CD4-positive, alpha-beta T cell treated with Interleukin-2 at 100 ng/mL for 4 hours (primary cell): ENCODE measurements around the gene OR2T2.
"Not testable (repeated sequence)": the region's sequence is repeated elsewhere in the genome, so short reads cannot be mapped to it uniquely, and the experiment has no call there.

Experiments
- DNase-seq: peaks from one replicate; pipeline ENCODE4 v3.0.0-alpha.2; 2020; ENCODE audit warnings: low spot score

The OR2T2 gene

GRCh38 chr1:248445399-248445798 is at the start of gene OR2T2:
OR2T2 (plus strand) TSS chr1:248445637; CDS start chr1:248452798, 7,161 bp downstream.
- DNase-seq = not testable (repeated sequence)

- no peak for DNase-seq
Measured at GRCh38 chr1:248402748-248403147, 42.7 kb upstream of the OR2T2 start, which contains the start of gene OR2T1. OR2T1 (plus strand) TSS chr1:248403048; CDS start chr1:248406148, 3,100 bp downstream.

- DNase-seq = no peak
Measured at GRCh38 chr1:248404024-248404423, 41.4 kb upstream of the OR2T2 start.

GRCh38 chr1:248406721-248407692 is 38.4 kb upstream of the OR2T2 start:
- DNase-seq = no peak

- DNase-seq = no peak
Measured at GRCh38 chr1:248416226-248416625, 29.2 kb upstream of the OR2T2 start.

GRCh38 chr1:248417854-248418253 is 27.6 kb upstream of the OR2T2 start:
- DNase-seq = no peak

GRCh38 chr1:248421384-248421783 is 24.1 kb upstream of the OR2T2 start:
- no peak for DNase-seq

GRCh38 chr1:248427526-248428191 is 17.8 kb upstream of the OR2T2 start:
- DNase-seq = not testable (repeated sequence)

GRCh38 chr1:248428192-248428533 is 17.3 kb upstream of the OR2T2 start:
- not testable (repeated sequence) for DNase-seq

GRCh38 chr1:248431683-248432082 is 13.8 kb upstream of the OR2T2 start:
- DNase-seq = not testable (repeated sequence)

GRCh38 chr1:248432201-248432600 is 13.2 kb upstream of the OR2T2 start:
- DNase-seq = not testable (repeated sequence)

GRCh38 chr1:248433811-248434415 is 11.5 kb upstream of the OR2T2 start:
- DNase-seq = not testable (repeated sequence)

GRCh38 chr1:248434913-248435312 is 10.5 kb upstream of the OR2T2 start:
- not testable (repeated sequence) for DNase-seq

GRCh38 chr1:248436303-248436702 is 9.1 kb upstream of the OR2T2 start:
- DNase-seq = not testable (repeated sequence)

- DNase-seq = not testable (repeated sequence)
Measured at GRCh38 chr1:248438668-248439067, 6.8 kb upstream of the OR2T2 start.

GRCh38 chr1:248439283-248439682 is 6.2 kb upstream of the OR2T2 start:
- not testable (repeated sequence) for DNase-seq

GRCh38 chr1:248442500-248443277 is 2.7 kb upstream of the OR2T2 start:
- not testable (repeated sequence) for DNase-seq

- not testable (repeated sequence) for DNase-seq
Measured at GRCh38 chr1:248444603-248445002, 834 bp upstream of the OR2T2 start.

GRCh38 chr1:248448409-248449074 is 3.1 kb downstream of the OR2T2 start:
- not testable (repeated sequence) for DNase-seq

- DNase-seq = not testable (repeated sequence)
Measured at GRCh38 chr1:248449821-248450465, 4.5 kb downstream of the OR2T2 start.
